Measurements from ENCODE around the gene FOXO4. TPM values are rescaled to one million over a fixed set of nuclear protein-coding genes. Genes with fewer than 3 reads are reported as not detected.

Gene FOXO4
- total RNA-seq, 2 experiments from 2014 or later: 3.8 to 12.1 TPM

GRCh38 chrX:71095981-71096759 lies 519 bp downstream of the FOXO4 start:
- intact Hi-C loops (cut with micrococcal nuclease; ENCODE audit: unreplicated experiment): no loop called here
- H3K36me3 ChIP-seq (ENCODE audit: insufficient read depth, low read length): no peaks in the 10 kb centered on the region
- peak overlapping the region; percentile 73 for H3K4me3 ChIP-seq (ENCODE audit: low read depth, low read length, poor library complexity, severe bottlenecking)
- no peak for TF ChIP-seq CTCF (conservative IDR thresholded peaks at IDR 0.05; ENCODE audit: low read length)
- no peak for TF ChIP-seq EZH2phosphoT487 (IDR thresholded peaks at IDR 0.05; ENCODE audit: borderline replicate concordance, low read depth, low read length)
- H3K4me2 ChIP-seq (ENCODE audit: low read length): peak overlapping the region; percentile 93
- peaks cover 18% of the 10 kb centered on the region for H3K4me1 ChIP-seq (ENCODE audit: insufficient read depth, low read length, poor library complexity, severe bottlenecking)
- no peaks in the 10 kb centered on the region for H4K20me1 ChIP-seq (ENCODE audit: insufficient read depth, low read length)
- peak overlapping the region; percentile 98 for H2AFZ ChIP-seq (ENCODE audit: low read length)
- no peak for DNase-seq (ENCODE audit: low spot score)
- H3K27ac ChIP-seq (ENCODE audit: low read depth, low read length, poor library complexity, severe bottlenecking): no peak overlapping the region
- no peaks in the 10 kb centered on the region for H3K79me2 ChIP-seq (ENCODE audit: insufficient read depth, low read depth, low read length)
- ChIA-PET POLR2A (interaction anchor here (0.5 to 1.0 kb wide), 2 partner anchors 12 to 22 kb away, joined by 3 read pairs; partner anchors contain the start of gene MED12), CTCF (ENCODE audit: unreplicated experiment) (interaction anchor here (0.6 kb wide), 1 partner anchor 83 kb away, joined by 5 read pairs; no protein-coding TSS in a partner anchor)
- no TSS peak for BruUV-seq (replicated peaks)
- H3K9me2 ChIP-seq (ENCODE audit: insufficient read depth, low read length): no peaks in the 10 kb centered on the region
- H3K9me3 ChIP-seq (ENCODE audit: low read length): no peaks in the 10 kb centered on the region

GRCh38 chrX:71096760-71097032 lies 1.0 kb downstream of the FOXO4 start:
- 0 out of 2 replicates have a peak overlapping the region, but pooled peaks have one; percentile 98 for H2AFZ ChIP-seq (ENCODE audit: low read length)
- H3K27ac ChIP-seq (ENCODE audit: low read depth, low read length, poor library complexity, severe bottlenecking): no peak overlapping the region
- peak overlapping the region; percentile 93 for H3K4me2 ChIP-seq (ENCODE audit: low read length)
- TF ChIP-seq EZH2phosphoT487 (IDR thresholded peaks at IDR 0.05; ENCODE audit: borderline replicate concordance, low read depth, low read length): no peak
- no peak for TF ChIP-seq CTCF (conservative IDR thresholded peaks at IDR 0.05; ENCODE audit: low read length)
- H3K79me2 ChIP-seq (ENCODE audit: insufficient read depth, low read depth, low read length): no peaks in the 10 kb centered on the region
- H3K4me1 ChIP-seq (ENCODE audit: insufficient read depth, low read length, poor library complexity, severe bottlenecking): peaks cover 18% of the 10 kb centered on the region
- no peak for DNase-seq (ENCODE audit: low spot score)
- no peaks in the 10 kb centered on the region for H4K20me1 ChIP-seq (ENCODE audit: insufficient read depth, low read length)
- ChIA-PET POLR2A (no interaction called here), CTCF (ENCODE audit: unreplicated experiment) (no interaction called here)
- peak overlapping the region; percentile 73 for H3K4me3 ChIP-seq (ENCODE audit: low read depth, low read length, poor library complexity, severe bottlenecking)
- no peaks in the 10 kb centered on the region for H3K9me2 ChIP-seq (ENCODE audit: insufficient read depth, low read length)
- BruUV-seq (replicated peaks): no TSS peak
- H3K9me3 ChIP-seq (ENCODE audit: low read length): no peaks in the 10 kb centered on the region
- intact Hi-C loops (cut with micrococcal nuclease; ENCODE audit: unreplicated experiment): no loop called here
- no peaks in the 10 kb centered on the region for H3K36me3 ChIP-seq (ENCODE audit: insufficient read depth, low read length)

- Histone ChIP-seq H3K9me2 (ENCODE audit: insufficient read depth, low read length) (no peaks in the 10 kb centered on the region), H3K36me3 (ENCODE audit: insufficient read depth, low read length) (no peaks in the 10 kb centered on the region), H3K9me3 (ENCODE audit: low read length) (no peaks in the 10 kb centered on the region), H3K4me1 (ENCODE audit: insufficient read depth, low read length, poor library complexity, severe bottlenecking) (peaks cover 31% of the 10 kb centered on the region), H3K79me2 (ENCODE audit: insufficient read depth, low read depth, low read length) (no peaks in the 10 kb centered on the region), H4K20me1 (ENCODE audit: insufficient read depth, low read length) (no peaks in the 10 kb centered on the region), H2AFZ (ENCODE audit: low read length) (no peak overlapping the region), H3K4me2 (ENCODE audit: low read length) (peak overlapping the region; percentile 7; the same call in 1 of the 2 replicates), H3K27ac (ENCODE audit: low read depth, low read length, poor library complexity, severe bottlenecking) (no peak overlapping the region), H3K4me3 (ENCODE audit: low read depth, low read length, poor library complexity, severe bottlenecking) (no peak overlapping the region)
- TF ChIP-seq EZH2phosphoT487 (IDR thresholded peaks at IDR 0.05; ENCODE audit: borderline replicate concordance, low read depth, low read length) (no peak), CTCF (conservative IDR thresholded peaks at IDR 0.05; ENCODE audit: low read length) (peak; percentile 78)
- DNase-seq (ENCODE audit: low spot score): peak; percentile 77
- intact Hi-C loops (cut with micrococcal nuclease; ENCODE audit: unreplicated experiment): loop anchor here (1.0 kb wide), 2 partner anchors 31 to 81 kb away; no protein-coding TSS in a partner anchor
- ChIA-PET CTCF (ENCODE audit: unreplicated experiment) (no interaction called here), POLR2A (interaction anchor here (0.7 to 1.1 kb wide), 2 partner anchors 13 to 20 kb away, joined by 3 to 4 read pairs; partner anchors contain the start of genes IL2RG and MED12)
- no TSS peak for BruUV-seq (replicated peaks)
These were observed 2.7 kb downstream of the FOXO4 start for GRCh38 chrX:71098302-71098701.
